GM18861 (cell line): ENCODE data around the gene C1orf198.

Experiments
- ATAC-seq: cut with Tn5 transposase; IDR thresholded peaks from one replicate; pipeline ENCODE4 v1.9.1; 2021; ENCODE audit not compliant: unreplicated experiment

Gene C1orf198

GRCh38 chr1:230867903-230868735 is at the start of gene C1orf198:
C1orf198 (minus strand) TSS chr1:230868521; CDS start chr1:230868512, 9 bp downstream.
- ATAC-seq: no peak

- ATAC-seq: no peak
Observed at GRCh38 chr1:230917284-230918135, 49.2 kb upstream of the C1orf198 start.

- ATAC-seq: no peak
Observed at GRCh38 chr1:230916587-230917283, 48.4 kb upstream of the C1orf198 start.

GRCh38 chr1:230915078-230915477 is 46.8 kb upstream of the C1orf198 start:
- ATAC-seq: no peak

GRCh38 chr1:230913496-230913895 is 45.2 kb upstream of the C1orf198 start:
- no peak for ATAC-seq

- ATAC-seq: no peak
Observed at GRCh38 chr1:230910755-230911117, 42.4 kb upstream of the C1orf198 start.

- ATAC-seq: no peak
Observed at GRCh38 chr1:230909974-230910754, 41.8 kb upstream of the C1orf198 start.

- ATAC-seq: no peak
Observed at GRCh38 chr1:230907472-230908205, 39.3 kb upstream of the C1orf198 start.

- no peak for ATAC-seq
Observed at GRCh38 chr1:230906226-230906625, 37.9 kb upstream of the C1orf198 start.

GRCh38 chr1:230905733-230906132 is 37.4 kb upstream of the C1orf198 start:
- no peak for ATAC-seq

GRCh38 chr1:230902349-230902923 is 34.1 kb upstream of the C1orf198 start:
- ATAC-seq: no peak

- no peak for ATAC-seq
Observed at GRCh38 chr1:230901671-230902070, 33.4 kb upstream of the C1orf198 start.

GRCh38 chr1:230900984-230901383 is 32.7 kb upstream of the C1orf198 start:
- no peak for ATAC-seq

- no peak for ATAC-seq
Observed at GRCh38 chr1:230899841-230900251, 31.5 kb upstream of the C1orf198 start.

- no peak for ATAC-seq
Observed at GRCh38 chr1:230898748-230899147, 30.4 kb upstream of the C1orf198 start.

GRCh38 chr1:230898144-230898543 is 29.8 kb upstream of the C1orf198 start:
- no peak for ATAC-seq

- no peak for ATAC-seq
Observed at GRCh38 chr1:230896779-230897178, 28.5 kb upstream of the C1orf198 start.

GRCh38 chr1:230895452-230895851 is 27.1 kb upstream of the C1orf198 start:
- ATAC-seq: no peak

- ATAC-seq: no peak
Observed at GRCh38 chr1:230894664-230895063, 26.3 kb upstream of the C1orf198 start.

- ATAC-seq: no peak
Observed at GRCh38 chr1:230894032-230894431, 25.7 kb upstream of the C1orf198 start.
